HG02973 (cell line): ENCODE data around the gene KDM1B.
"Not testable (repeated sequence)": the region's sequence is repeated elsewhere in the genome, so short reads cannot be mapped to it uniquely, and the experiment has no call there.

Experiments
- ATAC-seq: cut with Tn5 transposase; IDR thresholded peaks from one replicate; pipeline ENCODE4 v1.9.1; 2021; ENCODE audit warnings: moderate library complexity; ENCODE audit not compliant: unreplicated experiment

The KDM1B gene

GRCh38 chr6:18227166-18227565 is 71.9 kb downstream of the KDM1B start:
- not testable (repeated sequence) for ATAC-seq

- not testable (repeated sequence) for ATAC-seq
Observed at GRCh38 chr6:18228590-18228989, 73.4 kb downstream of the KDM1B start.

- not testable (repeated sequence) for ATAC-seq
Observed at GRCh38 chr6:18231856-18232255, 76.6 kb downstream of the KDM1B start.

GRCh38 chr6:18233770-18234169 is 78.5 kb downstream of the KDM1B start:
- ATAC-seq: not testable (repeated sequence)

- ATAC-seq: no peak
Observed at GRCh38 chr6:18234564-18234963, 79.3 kb downstream of the KDM1B start.

GRCh38 chr6:18235524-18235923 is 80.3 kb downstream of the KDM1B start:
- no peak for ATAC-seq

- no peak for ATAC-seq
Observed at GRCh38 chr6:18237167-18237566, 81.9 kb downstream of the KDM1B start.

GRCh38 chr6:18240230-18240629 is 85.0 kb downstream of the KDM1B start:
- no peak for ATAC-seq

GRCh38 chr6:18241208-18242038 is 86.2 kb downstream of the KDM1B start:
- no peak for ATAC-seq

- no peak for ATAC-seq
Observed at GRCh38 chr6:18242062-18242851, 87.0 kb downstream of the KDM1B start.

GRCh38 chr6:18243302-18243893 is 88.2 kb downstream of the KDM1B start:
- ATAC-seq: no peak

GRCh38 chr6:18244251-18244650 is 89.0 kb downstream of the KDM1B start:
- no peak for ATAC-seq

GRCh38 chr6:18245079-18245478 is 89.9 kb downstream of the KDM1B start:
- ATAC-seq: no peak

- peak; percentile 72 for ATAC-seq
Observed at GRCh38 chr6:18245642-18246041, 90.4 kb downstream of the KDM1B start.

- ATAC-seq: no peak
Observed at GRCh38 chr6:18246205-18246604, 91.0 kb downstream of the KDM1B start.

GRCh38 chr6:18247002-18247401 is 91.8 kb downstream of the KDM1B start:
- ATAC-seq: no peak

- no peak for ATAC-seq
Observed at GRCh38 chr6:18248698-18249097, 93.5 kb downstream of the KDM1B start.

GRCh38 chr6:18249271-18249670 is 94.0 kb downstream of the KDM1B start:
- ATAC-seq: no peak

GRCh38 chr6:18253635-18254034 is 98.4 kb downstream of the KDM1B start:
- ATAC-seq: no peak

- ATAC-seq: no peak
Observed at GRCh38 chr6:18254793-18255192, 99.6 kb downstream of the KDM1B start.

- no peak for ATAC-seq
Observed at GRCh38 chr6:18259675-18260447, 104.6 kb downstream of the KDM1B start.
